A549 (cell line): ENCODE data around the gene SYAP1. TPM values are rescaled to one million over a fixed set of nuclear protein-coding genes. Genes with fewer than 3 reads are reported as not detected.

Experiments used
- ATAC-seq, 2 experiments: fragments of 200-7000 bp in 1 of 2; fragments of >200 bp in 1 of 2; cut with Nextera tagmentation in 1 of 2; cut with Tn5 transposase in 1 of 2; 3 replicates each; pipeline versions ENCODE4 v1.8.0 to v1.9.1; 2018 to 2020; ENCODE audit warnings: mild to moderate bottlenecking in 1 of 2, moderate library complexity in 1 of 2
- CTCF ChIA-PET: fragments of 300-600 bp; sonication (Branson Sonifier 250); formaldehyde crosslinking; extraction: SDS; loops from one replicate; lab custom pipeline; 2021; ENCODE audit warnings: antibody characterized with exemption, inconsistent platforms; lab: Yijun Ruan, JAX
- POLR2A ChIA-PET: fragments of 350-600 bp; formaldehyde crosslinking; extraction: SDS; loops from one replicate; lab custom pipeline; 2021; ENCODE audit warnings: antibody characterized with exemption, inconsistent platforms; lab: Yijun Ruan, JAX
- DNase-seq, 2 experiments: peaks; one replicate each; pipeline versions ENCODE4 v3.0.0 to v3.0.0-alpha.2; 2011 to 2016; ENCODE audit warnings: low read depth in 1 of 2, low spot score in 1 of 2
- FAIRE-seq: peaks from 2 replicates; lab custom pipeline; 2011; peaks lifted over from hg19 to GRCh38; lab: Jason Lieb, UNC
- H3K27ac ChIP-seq, 2 experiments: fragments of >200 bp; sonication (Bioruptor Twin); formaldehyde crosslinking; 3 replicates each; pipeline ENCODE4 v1.5.1; 2016 to 2017
- H3K4me1 ChIP-seq: fragments of >200 bp; sonication (Bioruptor Twin); formaldehyde crosslinking; 3 replicates; pipeline ENCODE4 v1.6.1; 2016
- H3K4me2 ChIP-seq: fragments of >200 bp; sonication (Bioruptor Twin); formaldehyde crosslinking; 3 replicates; pipeline ENCODE4 v1.6.1; 2016
- H3K4me3 ChIP-seq: fragments of >200 bp; sonication (Bioruptor Twin); formaldehyde crosslinking; 3 replicates; pipeline ENCODE4 v1.5.1; 2016
- H3K9me3 ChIP-seq: fragments of >200 bp; sonication (Bioruptor Twin); formaldehyde crosslinking; 3 replicates; pipeline ENCODE4 v1.6.1; 2016
- BHLHE40 ChIP-seq: IDR thresholded peaks from 2 replicates; pipeline ENCODE4 v1.6.1; 2012; ENCODE audit warnings: low read depth, low read length, inconsistent platforms
- CEBPB ChIP-seq, 2 experiments: fragments of >200 bp in 1 of 2; sonication (Bioruptor Twin) in 1 of 2; formaldehyde crosslinking in 1 of 2; IDR thresholded peaks; 2 replicates each; pipeline ENCODE4 v1.6.1; 2012 to 2016
- EHMT2 ChIP-seq: fragments of 200-600 bp; sonication (generic); IDR thresholded peaks from 2 replicates; pipeline ENCODE4 v1.6.1; 2016; ENCODE audit warnings: antibody characterized with exemption, low read depth, mild to moderate bottlenecking, moderate library complexity
- ESRRA ChIP-seq: fragments of 150-350 bp; IDR thresholded peaks from 2 replicates; pipeline ENCODE4 v1.6.1; 2014; ENCODE audit warnings: mild to moderate bottlenecking, low read length, borderline replicate concordance
- FOSL2 ChIP-seq, 2 experiments: fragments of 450-650 bp in 1 of 2; fragments of >200 bp in 1 of 2; sonication (Bioruptor Twin) in 1 of 2; formaldehyde crosslinking; IDR thresholded peaks; 2 replicates each; pipeline versions ENCODE4 v1.5.0 to v1.6.1; 2016 to 2020; ENCODE audit warnings: mild to moderate bottlenecking in 1 of 2, moderate library complexity in 1 of 2
- FOXS1 ChIP-seq: fragments of 250-450 bp; sonication (Bioruptor Pico); IDR thresholded peaks from 2 replicates; pipeline ENCODE4 v1.5.0; 2020; ENCODE audit warnings: mild to moderate bottlenecking, moderate library complexity
- GATA3 ChIP-seq: IDR thresholded peaks from 2 replicates; pipeline ENCODE4 v1.6.1; 2012; ENCODE audit warnings: borderline replicate concordance
- HDAC2 ChIP-seq: fragments of 200-600 bp; sonication (generic); IDR thresholded peaks from 2 replicates; pipeline ENCODE4 v1.6.1; 2016
- HEYL ChIP-seq: fragments of 250-450 bp; sonication (Bioruptor Pico); IDR thresholded peaks from 2 replicates; pipeline ENCODE4 v1.8.0; 2021; ENCODE audit warnings: mild to moderate bottlenecking, moderate library complexity
- HOXA7 ChIP-seq: fragments of 250-450 bp; sonication (Bioruptor Pico); IDR thresholded peaks from 2 replicates; pipeline ENCODE4 v1.5.0; 2020; ENCODE audit warnings: mild to moderate bottlenecking, moderate library complexity
- HOXB5 ChIP-seq: fragments of 250-450 bp; sonication (Bioruptor Pico); IDR thresholded peaks from 2 replicates; pipeline ENCODE4 v1.5.0; 2020; ENCODE audit warnings: mild to moderate bottlenecking, moderate library complexity
- JUN ChIP-seq, 2 experiments: fragments of >200 bp; sonication (Bioruptor Twin); formaldehyde crosslinking; IDR thresholded peaks; 2 replicates in 1 of 2; 3 replicates in 1 of 2; pipeline ENCODE4 v1.6.1; 2016 to 2017
- JUNB ChIP-seq: fragments of >200 bp; sonication (Bioruptor Twin); formaldehyde crosslinking; IDR thresholded peaks from 2 replicates; pipeline ENCODE4 v1.6.1; 2016
- KDM5A ChIP-seq: fragments of 200-600 bp; sonication (generic); IDR thresholded peaks from 2 replicates; pipeline ENCODE4 v1.6.1; 2016; ENCODE audit warnings: antibody characterized with exemption, mild to moderate bottlenecking
- MAFK ChIP-seq: fragments of 450-650 bp; IDR thresholded peaks from 2 replicates; pipeline ENCODE4 v1.6.1; 2014; ENCODE audit not compliant: partially characterized antibody
- POLR2A ChIP-seq: IDR thresholded peaks from 2 replicates; pipeline ENCODE4 v1.6.1; 2012; ENCODE audit warnings: mild to moderate bottlenecking, low read length
- POLR2AphosphoS2 ChIP-seq: conservative IDR thresholded peaks from 2 replicates; pipeline ENCODE4 v1.6.1; 2012; ENCODE audit warnings: low read length, improper control_type of control experiment, inconsistent platforms
- RAD21 ChIP-seq, 2 experiments: fragments of >200 bp in 1 of 2; sonication (Bioruptor Twin) in 1 of 2; formaldehyde crosslinking in 1 of 2; IDR thresholded peaks in 1 of 2; conservative IDR thresholded peaks in 1 of 2; 2 replicates in 1 of 2; 3 replicates in 1 of 2; pipeline ENCODE4 v1.6.1; 2012 to 2018; ENCODE audit warnings: inconsistent platforms in 1 of 2
- RARB ChIP-seq: fragments of 250-450 bp; sonication (Bioruptor Pico); IDR thresholded peaks from 2 replicates; pipeline ENCODE4 v1.8.0; 2021; ENCODE audit warnings: mild to moderate bottlenecking, moderate library complexity
- RCOR1 ChIP-seq: fragments of 150-350 bp; IDR thresholded peaks from 2 replicates; pipeline ENCODE4 v1.6.1; 2014; ENCODE audit warnings: antibody characterized with exemption, low read length, low read depth
- RFX5 ChIP-seq: fragments of 450-650 bp; IDR thresholded peaks from 2 replicates; pipeline ENCODE4 v1.7.1; 2014; ENCODE audit warnings: antibody characterized with exemption, mild to moderate bottlenecking, moderate library complexity
- RNF2 ChIP-seq: fragments of 200-600 bp; sonication (generic); IDR thresholded peaks from 2 replicates; pipeline ENCODE4 v1.6.1; 2016; ENCODE audit warnings: low read depth, mild to moderate bottlenecking, antibody characterized with exemption, moderate library complexity, borderline replicate concordance
- SMC3 ChIP-seq: fragments of >200 bp; sonication (Bioruptor Twin); formaldehyde crosslinking; IDR thresholded peaks from 3 replicates; pipeline ENCODE4 v1.6.1; 2018; ENCODE audit warnings: inconsistent platforms
- SREBF2 ChIP-seq: fragments of 450-650 bp; IDR thresholded peaks from 2 replicates; pipeline ENCODE4 v1.6.1; 2014; ENCODE audit warnings: mild to moderate bottlenecking, moderate library complexity
- TFCP2L1 ChIP-seq: fragments of 250-450 bp; sonication (Bioruptor Pico); IDR thresholded peaks from 2 replicates; pipeline ENCODE4 v1.5.0; 2021; ENCODE audit warnings: mild to moderate bottlenecking
- ZNF302 ChIP-seq: fragments of 250-450 bp; sonication (Bioruptor Pico); IDR thresholded peaks from 2 replicates; pipeline ENCODE4 v1.9.0; 2021; ENCODE audit warnings: inconsistent platforms, mild to moderate bottlenecking, moderate library complexity
- WGBS: methylation state at CpG from one replicate; pipeline ENCODE4 v1.1.6; 2017; ENCODE audit errors: missing lambda C conversion rate; 5-methylcytosine and 5-hydroxymethylcytosine counted together
- polyA minus RNA-seq: library from RNA; depleted of rRNA, polyadenylated mRNA; stranded (reverse); fragments of >200 nt; gene quantifications from 2 replicates; pipeline ENCODE4 v1.2.3, GENCODE V29; 2011; rRNA and poly(A)+ RNA removed
- polyA plus RNA-seq, 4 experiments: library from polyadenylated mRNA; depleted of rRNA in 3 of 4; stranded (reverse); fragments of >200 nt; fragmentation: RNase III in 1 of 4; extraction: RNeasy Plus Mini Kit Qiagen cat#74134 plus additional on column Dnase treatment in 1 of 4; gene quantifications; 2 replicates in 3 of 4; 3 replicates in 1 of 4; pipeline ENCODE4 v1.2.3, GENCODE V29; 2011 to 2017
- TF ChIP-seq, protein P1 (sequence below): IDR thresholded peaks from 2 replicates; pipeline ENCODE4 v1.6.1; 2012; ENCODE audit warnings: low read depth, borderline replicate concordance
- TF ChIP-seq, protein P2 (sequence below): IDR thresholded peaks from 2 replicates; pipeline ENCODE4 v1.6.1; 2012
- TF ChIP-seq, protein P3 (sequence below): fragments of >200 bp; sonication (Bioruptor Twin); formaldehyde crosslinking; IDR thresholded peaks from 3 replicates; pipeline ENCODE4 v1.5.1; 2016
- TF ChIP-seq, protein P4 (sequence below): fragments of >200 bp; sonication (Bioruptor Twin); formaldehyde crosslinking; IDR thresholded peaks from 3 replicates; pipeline ENCODE4 v1.6.1; 2016
- TF ChIP-seq, protein P5 (sequence below): IDR thresholded peaks from 2 replicates; pipeline ENCODE4 v1.6.1; 2012
- TF ChIP-seq, protein P6 (sequence below): fragments of 450-650 bp; IDR thresholded peaks from 2 replicates; pipeline ENCODE4 v1.6.1; 2014; ENCODE audit warnings: antibody characterized with exemption
- TF ChIP-seq, protein P7 (sequence below): fragments of 250-450 bp; sonication (Bioruptor Pico); IDR thresholded peaks from 2 replicates; pipeline ENCODE4 v1.5.0; 2020; ENCODE audit warnings: low read depth, mild to moderate bottlenecking, moderate library complexity

SYAP1 gene, protein sequence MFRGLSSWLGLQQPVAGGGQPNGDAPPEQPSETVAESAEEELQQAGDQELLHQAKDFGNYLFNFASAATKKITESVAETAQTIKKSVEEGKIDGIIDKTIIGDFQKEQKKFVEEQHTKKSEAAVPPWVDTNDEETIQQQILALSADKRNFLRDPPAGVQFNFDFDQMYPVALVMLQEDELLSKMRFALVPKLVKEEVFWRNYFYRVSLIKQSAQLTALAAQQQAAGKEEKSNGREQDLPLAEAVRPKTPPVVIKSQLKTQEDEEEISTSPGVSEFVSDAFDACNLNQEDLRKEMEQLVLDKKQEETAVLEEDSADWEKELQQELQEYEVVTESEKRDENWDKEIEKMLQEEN
- 15.7 and 18.9 TPM in 2 replicates for polyA plus RNA-seq (2011; rRNA removed)
- polyA plus RNA-seq (2012; cell fraction: cytosol; rRNA removed), result 7.6 and 7.7 TPM in 2 replicates
- 2.5 and 4.1 TPM in 2 replicates for polyA plus RNA-seq (2012; cell fraction: nucleus; rRNA removed)
- 20.6 to 21.1 TPM (median 20.9 TPM) in 3 replicates for polyA plus RNA-seq (2017; fragmentation: RNase III; extraction: RNeasy Plus Mini Kit Qiagen cat#74134 plus additional on column Dnase treatment)
- polyA minus RNA-seq, result 8.1 and 9.6 TPM in 2 replicates

DNA sequence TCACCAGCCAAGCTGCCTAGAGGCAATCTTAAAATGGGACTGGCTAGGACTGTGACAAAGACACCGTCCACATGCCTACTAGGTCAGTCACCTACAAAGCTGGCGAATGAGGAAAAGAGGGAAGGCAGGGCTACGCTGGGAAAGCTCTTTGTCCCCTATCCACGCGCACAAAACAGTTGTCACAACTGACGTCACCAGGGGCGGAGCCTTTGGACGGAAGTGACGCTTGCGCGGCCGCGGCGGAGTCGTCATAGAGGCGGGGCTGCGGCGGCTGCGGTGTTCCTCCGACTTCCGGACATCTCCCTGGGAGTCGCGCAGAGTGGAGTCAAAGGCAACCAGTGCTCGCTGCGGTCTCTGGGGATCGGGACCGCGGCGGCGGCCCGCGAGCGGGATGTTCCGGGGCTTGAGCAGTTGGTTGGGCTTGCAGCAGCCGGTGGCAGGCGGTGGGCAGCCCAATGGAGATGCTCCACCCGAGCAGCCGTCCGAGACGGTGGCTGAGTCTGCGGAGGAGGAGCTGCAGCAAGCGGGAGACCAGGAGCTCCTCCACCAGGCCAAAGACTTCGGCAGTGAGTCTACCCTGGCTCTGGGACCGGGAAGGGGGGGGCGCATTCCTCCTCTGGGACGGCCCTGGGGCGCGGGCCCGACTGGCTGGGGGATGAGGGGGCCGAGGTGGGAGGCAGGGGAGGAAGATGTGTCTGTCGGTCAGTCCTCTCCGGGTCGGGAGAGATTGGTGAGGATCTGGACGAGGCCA, at the start of gene SYAP1:
TSS of gene SYAP1 (plus strand) at position 279 of the 751 bp plus-strand sequence. CDS start at position 392, 113 bp downstream.
- Histone ChIP-seq H3K4me2 (peak within 1 kb of the TSS; percentile 99), H3K9me3 (no peaks in the 10 kb centered on the region), H3K4me1 (peaks cover 33% of the 10 kb centered on the region), H3K4me3 (peak within 1 kb of the TSS; percentile 87), H3K27ac (peak within 1 kb of the TSS; percentile 84 to 95)
- ChIA-PET POLR2A (interaction anchor here (0.6 to 2.0 kb wide), 17 partner anchors 11 to 982 kb away, joined by 3 to 37 read pairs (median 4); partner anchors contain the start of gene CA5B), CTCF (interaction anchor here (0.6 kb wide), 1 partner anchor 9 kb away, joined by 3 read pairs; no protein-coding TSS in a partner anchor)
- ATAC-seq (peak; percentile 97 to 98), DNase-seq (peak; percentile 71 to 98), FAIRE-seq (peak; percentile 80)
- 2% methylated on average over 16 of the region's 54 CpGs for WGBS
- TF ChIP-seq, protein P1, sequence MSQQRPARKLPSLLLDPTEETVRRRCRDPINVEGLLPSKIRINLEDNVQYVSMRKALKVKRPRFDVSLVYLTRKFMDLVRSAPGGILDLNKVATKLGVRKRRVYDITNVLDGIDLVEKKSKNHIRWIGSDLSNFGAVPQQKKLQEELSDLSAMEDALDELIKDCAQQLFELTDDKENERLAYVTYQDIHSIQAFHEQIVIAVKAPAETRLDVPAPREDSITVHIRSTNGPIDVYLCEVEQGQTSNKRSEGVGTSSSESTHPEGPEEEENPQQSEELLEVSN, result no peak
- TF ChIP-seq BHLHE40 (no peak), RCOR1 (no peak), POLR2A (peak; percentile 84), HEYL (CRISPR knock-in tag) (no peak), CEBPB (IDR thresholded peaks at IDR 0.05) (no peak), FOSL2 (IDR thresholded peaks at IDR 0.05) (no peak), FOSL2 (CRISPR knock-in tag; IDR thresholded peaks at IDR 0.05) (peak; percentile 68), HOXB5 (no peak), TFCP2L1 (CRISPR knock-in tag) (no peak), KDM5A (no peak), MAFK (no peak), HOXA7 (CRISPR knock-in tag) (no peak), JUN (IDR thresholded peaks at IDR 0.05) (peak; percentile 67 to 89; a peak in 4 of 5 replicates), RNF2 (no peak), GATA3 (no peak), SMC3 (no peak), ZNF302 (CRISPR knock-in tag) (no peak), POLR2AphosphoS2 (no peak), RFX5 (no peak; the same call in 1 of the 2 replicates), ESRRA (no peak), RAD21 (conservative IDR thresholded peaks at IDR 0.05 in 1 of 2, IDR thresholded peaks at IDR 0.05 in 1 of 2) (no peak; a peak in 1 of 5 replicates), JUNB (no peak), FOXS1 (CRISPR knock-in tag) (no peak), SREBF2 (no peak), RARB (CRISPR knock-in tag) (no peak), HDAC2 (no peak), EHMT2 (no peak)
- TF ChIP-seq, protein P2, sequence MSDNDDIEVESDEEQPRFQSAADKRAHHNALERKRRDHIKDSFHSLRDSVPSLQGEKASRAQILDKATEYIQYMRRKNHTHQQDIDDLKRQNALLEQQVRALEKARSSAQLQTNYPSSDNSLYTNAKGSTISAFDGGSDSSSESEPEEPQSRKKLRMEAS, result peak; percentile 74; the same call in 1 of the 2 replicates
- TF ChIP-seq, protein P3, sequence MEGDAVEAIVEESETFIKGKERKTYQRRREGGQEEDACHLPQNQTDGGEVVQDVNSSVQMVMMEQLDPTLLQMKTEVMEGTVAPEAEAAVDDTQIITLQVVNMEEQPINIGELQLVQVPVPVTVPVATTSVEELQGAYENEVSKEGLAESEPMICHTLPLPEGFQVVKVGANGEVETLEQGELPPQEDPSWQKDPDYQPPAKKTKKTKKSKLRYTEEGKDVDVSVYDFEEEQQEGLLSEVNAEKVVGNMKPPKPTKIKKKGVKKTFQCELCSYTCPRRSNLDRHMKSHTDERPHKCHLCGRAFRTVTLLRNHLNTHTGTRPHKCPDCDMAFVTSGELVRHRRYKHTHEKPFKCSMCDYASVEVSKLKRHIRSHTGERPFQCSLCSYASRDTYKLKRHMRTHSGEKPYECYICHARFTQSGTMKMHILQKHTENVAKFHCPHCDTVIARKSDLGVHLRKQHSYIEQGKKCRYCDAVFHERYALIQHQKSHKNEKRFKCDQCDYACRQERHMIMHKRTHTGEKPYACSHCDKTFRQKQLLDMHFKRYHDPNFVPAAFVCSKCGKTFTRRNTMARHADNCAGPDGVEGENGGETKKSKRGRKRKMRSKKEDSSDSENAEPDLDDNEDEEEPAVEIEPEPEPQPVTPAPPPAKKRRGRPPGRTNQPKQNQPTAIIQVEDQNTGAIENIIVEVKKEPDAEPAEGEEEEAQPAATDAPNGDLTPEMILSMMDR, result no peak
- TF ChIP-seq, protein P4, sequence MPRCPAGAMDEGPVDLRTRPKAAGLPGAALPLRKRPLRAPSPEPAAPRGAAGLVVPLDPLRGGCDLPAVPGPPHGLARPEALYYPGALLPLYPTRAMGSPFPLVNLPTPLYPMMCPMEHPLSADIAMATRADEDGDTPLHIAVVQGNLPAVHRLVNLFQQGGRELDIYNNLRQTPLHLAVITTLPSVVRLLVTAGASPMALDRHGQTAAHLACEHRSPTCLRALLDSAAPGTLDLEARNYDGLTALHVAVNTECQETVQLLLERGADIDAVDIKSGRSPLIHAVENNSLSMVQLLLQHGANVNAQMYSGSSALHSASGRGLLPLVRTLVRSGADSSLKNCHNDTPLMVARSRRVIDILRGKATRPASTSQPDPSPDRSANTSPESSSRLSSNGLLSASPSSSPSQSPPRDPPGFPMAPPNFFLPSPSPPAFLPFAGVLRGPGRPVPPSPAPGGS, result peak; percentile 85; the same call in 1 of the 3 replicates
- TF ChIP-seq, protein P5, sequence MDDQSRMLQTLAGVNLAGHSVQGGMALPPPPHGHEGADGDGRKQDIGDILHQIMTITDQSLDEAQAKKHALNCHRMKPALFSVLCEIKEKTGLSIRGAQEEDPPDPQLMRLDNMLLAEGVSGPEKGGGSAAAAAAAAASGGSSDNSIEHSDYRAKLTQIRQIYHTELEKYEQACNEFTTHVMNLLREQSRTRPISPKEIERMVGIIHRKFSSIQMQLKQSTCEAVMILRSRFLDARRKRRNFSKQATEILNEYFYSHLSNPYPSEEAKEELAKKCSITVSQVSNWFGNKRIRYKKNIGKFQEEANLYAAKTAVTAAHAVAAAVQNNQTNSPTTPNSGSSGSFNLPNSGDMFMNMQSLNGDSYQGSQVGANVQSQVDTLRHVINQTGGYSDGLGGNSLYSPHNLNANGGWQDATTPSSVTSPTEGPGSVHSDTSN, result no peak
- TF ChIP-seq, protein P6, sequence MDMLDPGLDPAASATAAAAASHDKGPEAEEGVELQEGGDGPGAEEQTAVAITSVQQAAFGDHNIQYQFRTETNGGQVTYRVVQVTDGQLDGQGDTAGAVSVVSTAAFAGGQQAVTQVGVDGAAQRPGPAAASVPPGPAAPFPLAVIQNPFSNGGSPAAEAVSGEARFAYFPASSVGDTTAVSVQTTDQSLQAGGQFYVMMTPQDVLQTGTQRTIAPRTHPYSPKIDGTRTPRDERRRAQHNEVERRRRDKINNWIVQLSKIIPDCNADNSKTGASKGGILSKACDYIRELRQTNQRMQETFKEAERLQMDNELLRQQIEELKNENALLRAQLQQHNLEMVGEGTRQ, result no peak
- TF ChIP-seq, protein P7, sequence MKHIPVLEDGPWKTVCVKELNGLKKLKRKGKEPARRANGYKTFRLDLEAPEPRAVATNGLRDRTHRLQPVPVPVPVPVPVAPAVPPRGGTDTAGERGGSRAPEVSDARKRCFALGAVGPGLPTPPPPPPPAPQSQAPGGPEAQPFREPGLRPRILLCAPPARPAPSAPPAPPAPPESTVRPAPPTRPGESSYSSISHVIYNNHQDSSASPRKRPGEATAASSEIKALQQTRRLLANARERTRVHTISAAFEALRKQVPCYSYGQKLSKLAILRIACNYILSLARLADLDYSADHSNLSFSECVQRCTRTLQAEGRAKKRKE (CRISPR knock-in tag), result no peak
